Trophoblast cell (in vitro differentiated cells and primary cell): ENCODE data around the gene ZNF407.

Experiments
- DNase-seq, 2 donors: peaks; one replicate each; pipeline ENCODE4 v3.0.0-alpha.2; 2016
- H2AFZ ChIP-seq: 2 replicates; pipeline ENCODE4 v1.6.1; 2013; ENCODE audit warnings: low read length, moderate library complexity, mild to moderate bottlenecking; ENCODE audit not compliant: insufficient read depth, poor library complexity
- H2AK5ac ChIP-seq: 2 replicates; pipeline ENCODE4 v1.6.1; 2013; ENCODE audit warnings: mild to moderate bottlenecking, low read length
- H2BK120ac ChIP-seq: 2 replicates; pipeline ENCODE4 v1.6.1; 2013; ENCODE audit warnings: low read length, mild to moderate bottlenecking, moderate library complexity; ENCODE audit not compliant: insufficient read depth, poor library complexity
- H2BK12ac ChIP-seq: 2 replicates; pipeline ENCODE4 v1.6.1; 2013; ENCODE audit warnings: mild to moderate bottlenecking, low read length, moderate library complexity
- H2BK5ac ChIP-seq: 2 replicates; pipeline ENCODE4 v1.6.1; 2013; ENCODE audit warnings: low read length, low read depth, moderate library complexity, mild to moderate bottlenecking; ENCODE audit not compliant: poor library complexity
- H3K14ac ChIP-seq: 2 replicates; pipeline ENCODE4 v1.6.1; 2013; ENCODE audit warnings: mild to moderate bottlenecking, low read length
- H3K18ac ChIP-seq: 2 replicates; pipeline ENCODE4 v1.6.1; 2013; ENCODE audit warnings: mild to moderate bottlenecking, low read length
- H3K23ac ChIP-seq: 2 replicates; pipeline ENCODE4 v1.6.1; 2013; ENCODE audit warnings: low read length
- H3K27ac ChIP-seq: 2 replicates; pipeline ENCODE4 v1.5.1; 2013; ENCODE audit warnings: low read depth, mild to moderate bottlenecking, inconsistent platforms, low read length, moderate library complexity
- H3K27me3 ChIP-seq: 2 replicates; pipeline ENCODE4 v1.6.1; 2013; ENCODE audit warnings: inconsistent platforms, mild to moderate bottlenecking, low read length, moderate library complexity; ENCODE audit not compliant: insufficient read depth
- H3K36me3 ChIP-seq, 2 experiments: 1 replicate in 1 of 2; 2 replicates in 1 of 2; pipeline ENCODE4 v1.6.1; 2013; ENCODE audit warnings: low read length in 2 of 2, mild to moderate bottlenecking in 2 of 2, moderate library complexity in 1 of 2; ENCODE audit not compliant: insufficient read depth in 2 of 2, control insufficient read depth in 1 of 2
- H3K4ac ChIP-seq: 2 replicates; pipeline ENCODE4 v1.6.1; 2013; ENCODE audit warnings: low read depth, mild to moderate bottlenecking, low read length, moderate library complexity
- H3K4me1 ChIP-seq, 2 experiments: 1 replicate in 1 of 2; 2 replicates in 1 of 2; pipeline ENCODE4 v1.6.1; 2013; ENCODE audit warnings: low read length in 2 of 2, mild to moderate bottlenecking in 2 of 2, moderate library complexity in 1 of 2; ENCODE audit not compliant: insufficient read depth in 2 of 2, control insufficient read depth in 1 of 2
- H3K4me2 ChIP-seq: 2 replicates; pipeline ENCODE4 v1.6.1; 2013; ENCODE audit warnings: inconsistent platforms, mild to moderate bottlenecking, low read length, moderate library complexity
- H3K4me3 ChIP-seq: 2 replicates; pipeline ENCODE4 v1.5.1; 2013; ENCODE audit warnings: mild to moderate bottlenecking, low read depth, low read length, inconsistent platforms
- H3K79me1 ChIP-seq: one replicate; pipeline ENCODE4 v1.6.1; 2013; ENCODE audit warnings: low read length
- H3K79me2 ChIP-seq: 2 replicates; pipeline ENCODE4 v1.6.1; 2013; ENCODE audit warnings: low read length, mild to moderate bottlenecking; ENCODE audit not compliant: control insufficient read depth, insufficient read depth, poor library complexity
- H3K9ac ChIP-seq: 2 replicates; pipeline ENCODE4 v1.6.1; 2013; ENCODE audit warnings: mild to moderate bottlenecking, low read length
- H3K9me3 ChIP-seq: 2 replicates; pipeline ENCODE4 v1.6.1; 2013; ENCODE audit warnings: low read depth, mild to moderate bottlenecking, control low read depth, inconsistent platforms, low read length; ENCODE audit not compliant: insufficient read depth
- H4K12ac ChIP-seq: 2 replicates; pipeline ENCODE4 v1.6.1; 2013; ENCODE audit warnings: low read depth, mild to moderate bottlenecking, low read length, moderate library complexity
- H4K8ac ChIP-seq: 2 replicates; pipeline ENCODE4 v1.6.1; 2013; ENCODE audit warnings: low read depth, mild to moderate bottlenecking, low read length, moderate library complexity
- H4K91ac ChIP-seq: one replicate; pipeline ENCODE4 v1.6.1; 2013; ENCODE audit warnings: low read depth, mild to moderate bottlenecking, low read length, moderate library complexity
- WGBS: extraction: QIAGEN DNeasy Blood & Tissue Kit; methylation state at CpG from one replicate; pipeline ENCODE4 v1.1.7; 2013; ENCODE audit warnings: missing lambda C conversion rate; ENCODE audit not compliant: insufficient read length, insufficient coverage; ENCODE audit errors: extremely low coverage; 5-methylcytosine and 5-hydroxymethylcytosine counted together

ZNF407 gene

DNA sequence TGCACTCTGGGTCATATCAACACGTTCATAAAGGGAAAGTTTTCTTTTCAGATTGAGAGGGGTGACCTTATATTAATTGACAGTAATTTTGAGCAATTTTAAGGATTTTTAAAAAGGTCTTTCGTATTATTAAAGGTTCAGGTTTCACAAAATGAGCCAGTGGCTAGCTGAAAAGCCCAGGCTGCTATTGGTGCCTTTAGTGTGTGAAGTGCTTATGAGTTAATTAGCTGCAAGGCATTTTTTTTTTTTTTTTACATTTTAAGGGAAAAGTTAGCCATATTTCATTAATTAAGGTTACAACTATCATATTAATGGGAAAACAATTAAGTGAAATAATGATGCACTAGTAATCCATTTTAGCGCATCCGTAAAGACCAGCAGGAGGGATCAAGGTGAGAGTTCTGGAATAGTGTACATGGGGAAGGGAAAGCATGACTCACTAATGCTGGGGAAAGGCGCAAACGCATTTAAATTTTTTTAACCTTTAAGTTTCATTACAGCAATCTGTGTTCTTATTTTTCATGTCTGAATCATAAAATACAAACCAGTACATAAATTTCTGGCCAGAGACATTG lies 200.0 kb downstream of the ZNF407 start:
- Histone ChIP-seq H3K23ac (no peak overlapping the region), H2AFZ (no peak overlapping the region), H2BK5ac (peak overlapping the region; percentile 93), H3K14ac (no peak overlapping the region), H4K12ac (no peak overlapping the region), H3K79me2 (no peaks in the 10 kb centered on the region), H2AK5ac (no peak overlapping the region), H3K4ac (peak overlapping the region; percentile 49), H3K4me3 (no peak overlapping the region), H2BK120ac (peak overlapping the region; percentile 86), H3K9ac (no peak overlapping the region), H3K4me1 (peaks cover 6 to 7% of the 10 kb centered on the region in 2 experiments), H2BK12ac (peak overlapping the region; percentile 91), H4K91ac (no peak overlapping the region), H3K9me3 (no peaks in the 10 kb centered on the region), H4K8ac (peak overlapping the region; percentile 60), H3K4me2 (no peak overlapping the region), H3K79me1 (peaks cover 8% of the 10 kb centered on the region), H3K18ac (no peak overlapping the region), H3K27ac (peak overlapping the region; percentile 95), H3K27me3 (no peaks in the 10 kb centered on the region), H3K36me3 (no peaks in the 10 kb centered on the region)
- no CpG with 5 or more reads among the region's 6 CpGs for WGBS
- peak in 1 of 2 donors; percentile 53 for DNase-seq

DNA sequence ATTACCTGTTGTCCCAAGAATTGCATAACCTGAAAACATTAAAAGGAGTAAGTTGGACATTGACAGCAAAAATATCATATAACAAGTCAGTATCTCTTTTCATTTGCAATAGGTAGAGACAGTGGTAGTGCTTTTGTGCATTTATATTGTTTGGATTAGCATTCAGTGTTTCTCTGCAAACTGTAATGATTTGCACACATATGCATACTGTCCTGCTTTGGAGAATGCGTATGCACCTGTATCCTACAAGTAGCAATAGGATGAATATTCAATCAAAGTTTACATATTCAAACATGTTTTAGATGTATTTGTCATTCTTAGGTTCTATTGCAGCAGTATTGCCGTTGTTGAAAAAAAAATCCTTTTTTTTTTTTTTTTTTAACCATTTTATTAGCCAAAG lies 201.9 kb downstream of the ZNF407 start:
- H3K14ac ChIP-seq: no peak overlapping the region
- H2BK12ac ChIP-seq: no peak overlapping the region
- no peaks in the 10 kb centered on the region for H3K36me3 ChIP-seq
- peaks cover 3 to 5% of the 10 kb centered on the region in 2 experiments for H3K4me1 ChIP-seq
- H4K12ac ChIP-seq: no peak overlapping the region
- H2BK5ac ChIP-seq: no peak overlapping the region
- peaks cover 3% of the 10 kb centered on the region for H3K79me1 ChIP-seq
- H4K91ac ChIP-seq: no peak overlapping the region
- H2AFZ ChIP-seq: no peak overlapping the region
- no peak overlapping the region for H3K4me2 ChIP-seq
- DNase-seq: no peak
- WGBS: no CpG with 5 or more reads among the region's 2 CpGs
- H2AK5ac ChIP-seq: no peak overlapping the region
- no peaks in the 10 kb centered on the region for H3K9me3 ChIP-seq
- H3K79me2 ChIP-seq: no peaks in the 10 kb centered on the region
- H3K9ac ChIP-seq: no peak overlapping the region
- H3K4ac ChIP-seq: no peak overlapping the region
- H4K8ac ChIP-seq: no peak overlapping the region
- H3K23ac ChIP-seq: no peak overlapping the region
- H2BK120ac ChIP-seq: no peak overlapping the region
- no peak overlapping the region for H3K27ac ChIP-seq
- H3K18ac ChIP-seq: no peak overlapping the region
- H3K4me3 ChIP-seq: no peak overlapping the region
- H3K27me3 ChIP-seq: no peaks in the 10 kb centered on the region

DNA sequence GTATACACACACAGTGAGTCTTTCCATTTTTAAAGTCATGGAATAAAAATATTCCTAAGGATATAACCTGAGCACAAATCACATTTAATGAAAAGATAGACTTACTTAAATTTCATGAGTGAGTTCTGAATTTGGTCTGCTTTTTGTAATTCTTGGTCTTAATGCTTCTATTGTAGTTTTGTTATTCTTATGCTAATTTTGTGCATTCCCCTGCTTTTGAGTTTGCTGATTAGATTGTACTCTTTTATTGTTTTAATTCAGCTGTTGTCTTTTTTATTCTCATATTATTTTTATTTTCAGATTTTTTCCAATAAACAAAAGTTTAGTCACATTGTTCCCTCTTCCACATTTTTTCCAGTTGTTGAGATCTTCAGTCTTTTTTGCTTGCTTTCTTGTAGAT lies 202.4 kb downstream of the ZNF407 start:
- Histone ChIP-seq H3K36me3 (no peaks in the 10 kb centered on the region), H3K14ac (no peak overlapping the region), H4K12ac (no peak overlapping the region), H3K4me3 (no peak overlapping the region), H2BK12ac (no peak overlapping the region), H3K4me2 (no peak overlapping the region), H2BK5ac (no peak overlapping the region), H3K4ac (no peak overlapping the region), H2BK120ac (no peak overlapping the region), H3K79me2 (no peaks in the 10 kb centered on the region), H3K27ac (no peak overlapping the region), H3K27me3 (no peaks in the 10 kb centered on the region), H4K91ac (no peak overlapping the region), H3K79me1 (peaks cover 3% of the 10 kb centered on the region), H2AK5ac (no peak overlapping the region), H2AFZ (no peak overlapping the region), H4K8ac (no peak overlapping the region), H3K4me1 (peaks cover 3 to 5% of the 10 kb centered on the region in 2 experiments), H3K18ac (no peak overlapping the region), H3K9me3 (no peaks in the 10 kb centered on the region), H3K9ac (no peak overlapping the region), H3K23ac (no peak overlapping the region)
- no peak for DNase-seq

DNA sequence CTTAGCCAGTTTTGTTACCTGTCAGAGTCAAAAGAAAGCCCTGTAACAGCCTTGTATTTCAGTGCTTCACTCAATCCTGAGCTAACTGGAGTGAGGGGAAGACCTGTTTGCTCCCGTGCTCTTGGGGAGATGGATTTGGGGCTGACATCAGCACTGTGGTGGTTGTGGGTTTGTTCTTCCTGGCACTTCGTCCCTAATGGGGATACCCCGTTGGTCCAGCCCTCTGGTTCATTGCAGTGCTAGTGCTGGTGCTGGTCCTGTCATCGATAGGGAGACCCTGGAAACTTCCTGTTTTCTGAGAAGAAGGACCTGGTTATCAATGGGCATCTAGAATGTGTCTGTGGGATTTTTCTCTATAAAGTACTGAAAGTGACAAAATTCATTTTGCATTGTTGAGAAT lies 205.4 kb downstream of the ZNF407 start:
- no peak overlapping the region for H2BK5ac ChIP-seq
- DNase-seq: no peak
- peaks cover 0 to 2% of the 10 kb centered on the region in 2 experiments for H3K36me3 ChIP-seq
- no peak overlapping the region for H3K23ac ChIP-seq
- H4K8ac ChIP-seq: no peak overlapping the region
- H3K4me2 ChIP-seq: no peak overlapping the region
- no peak overlapping the region for H3K9ac ChIP-seq
- H3K79me1 ChIP-seq: peaks cover 2% of the 10 kb centered on the region
- H2AFZ ChIP-seq: no peak overlapping the region
- no peaks in the 10 kb centered on the region for H3K9me3 ChIP-seq
- no peak overlapping the region for H3K4ac ChIP-seq
- H2BK120ac ChIP-seq: no peak overlapping the region
- no peak overlapping the region for H3K18ac ChIP-seq
- no peak overlapping the region for H3K4me3 ChIP-seq
- no peak overlapping the region for H2AK5ac ChIP-seq
- no peak overlapping the region for H4K91ac ChIP-seq
- WGBS: no CpG with 5 or more reads among the region's 4 CpGs
- no peaks in the 10 kb centered on the region for H3K79me2 ChIP-seq
- H4K12ac ChIP-seq: no peak overlapping the region
- H3K27ac ChIP-seq: no peak overlapping the region
- peaks cover 2% of the 10 kb centered on the region in 2 experiments for H3K4me1 ChIP-seq
- no peak overlapping the region for H3K14ac ChIP-seq
- H3K27me3 ChIP-seq: no peaks in the 10 kb centered on the region
- H2BK12ac ChIP-seq: no peak overlapping the region
